ENCODE data around the gene LMOD2. TPM values are rescaled to one million over a fixed set of nuclear protein-coding genes. Genes with fewer than 3 reads are reported as not detected.

LMOD2 gene
- total RNA-seq, 4 donors from 2014 or later, result not detected

GRCh38 chr7:123687727-123688126, 32.1 kb downstream of the LMOD2 start:
- Histone ChIP-seq H3K27ac (no peak overlapping the region), H3K9me3 (no peaks in the 10 kb centered on the region), H3K4me3 (no peak overlapping the region), H3K4me1 (peaks cover 0 to 10% (median 0%) of the 10 kb centered on the region in 3 donors), H3K27me3 (no peaks in the 10 kb centered on the region), H3K36me3 (peaks cover 0 to 71% of the 10 kb centered on the region in 2 donors)
- 83 to 100% methylated on average over 1 of the region's 1 CpG for WGBS, 2 donors (ENCODE audit: low coverage in 1 of 2)
- TF ChIP-seq POLR2A (IDR thresholded peaks at IDR 0.05) (no peak), CTCF (IDR thresholded peaks at IDR 0.05) (no peak), POLR2AphosphoS5 (IDR thresholded peaks at IDR 0.05) (no peak), EP300 (IDR thresholded peaks at IDR 0.05) (no peak)
- no peak for ATAC-seq

GRCh38 chr7:123689250-123689649, 33.6 kb downstream of the LMOD2 start:
- no peak overlapping the region for H3K27ac ChIP-seq
- no peak for ATAC-seq
- no peaks in the 10 kb centered on the region for H3K9me3 ChIP-seq
- no peaks in the 10 kb centered on the region for H3K27me3 ChIP-seq
- peaks cover 0 to 69% of the 10 kb centered on the region in 2 donors for H3K36me3 ChIP-seq
- H3K4me1 ChIP-seq, result peaks cover 0 to 10% (median 0%) of the 10 kb centered on the region in 3 donors
- TF ChIP-seq CTCF (IDR thresholded peaks at IDR 0.05), result no peak
- no peak for TF ChIP-seq EP300 (IDR thresholded peaks at IDR 0.05)
- TF ChIP-seq POLR2AphosphoS5 (IDR thresholded peaks at IDR 0.05), result no peak
- no peak for TF ChIP-seq POLR2A (IDR thresholded peaks at IDR 0.05)
- 48 to 61% methylated on average over 3 of the region's 3 CpGs for WGBS, 2 donors (ENCODE audit: low coverage in 1 of 2)
- H3K4me3 ChIP-seq, result no peak overlapping the region

DNA sequence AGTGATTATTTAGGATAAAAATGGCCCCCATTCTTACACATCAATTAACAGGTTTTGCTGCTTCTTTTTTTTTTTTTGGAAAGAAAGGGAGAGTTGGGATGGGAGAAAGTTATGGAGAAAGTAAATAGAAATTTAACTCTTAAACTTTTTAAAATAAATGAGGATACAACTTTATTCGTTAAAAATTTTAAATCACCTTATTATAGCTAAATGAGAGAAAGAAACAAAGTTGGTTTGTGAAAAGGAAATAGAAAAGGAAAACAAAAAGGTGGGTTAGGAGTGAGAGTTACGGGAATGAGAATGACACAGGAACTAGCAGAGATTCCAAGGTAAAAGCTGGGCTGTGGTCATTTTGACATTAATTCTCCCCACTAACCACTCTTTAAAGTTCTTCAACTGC, 34.9 kb downstream of the LMOD2 start:
- no peak for ATAC-seq
- H3K36me3 ChIP-seq, result peaks cover 0 to 73% of the 10 kb centered on the region in 2 donors

GRCh38 chr7:123692471-123692877, 36.8 kb downstream of the LMOD2 start:
- H3K4me3 ChIP-seq, result no peak overlapping the region
- WGBS, 2 donors (ENCODE audit: low coverage in 1 of 2), result 83 to 100% methylated on average over 1 to 2 of the region's 6 CpGs
- TF ChIP-seq EP300 (IDR thresholded peaks at IDR 0.05) (no peak), CTCF (IDR thresholded peaks at IDR 0.05) (no peak), POLR2A (IDR thresholded peaks at IDR 0.05) (no peak), POLR2AphosphoS5 (IDR thresholded peaks at IDR 0.05) (no peak)
- peaks cover 0 to 10% (median 0%) of the 10 kb centered on the region in 3 donors for H3K4me1 ChIP-seq
- no peak overlapping the region for H3K27ac ChIP-seq
- H3K9me3 ChIP-seq, result no peaks in the 10 kb centered on the region
- H3K36me3 ChIP-seq, result peaks cover 0 to 75% of the 10 kb centered on the region in 2 donors
- no peaks in the 10 kb centered on the region for H3K27me3 ChIP-seq
- ATAC-seq, result no peak

More for the DNA sequence above, 34.9 kb downstream of the LMOD2 start:
- H3K4me1 ChIP-seq, result peaks cover 0 to 10% (median 0%) of the 10 kb centered on the region in 3 donors
- 95 to 100% methylated on average over 2 of the region's 2 CpGs for WGBS, 2 donors (ENCODE audit: low coverage in 1 of 2)
- no peak for TF ChIP-seq POLR2A (IDR thresholded peaks at IDR 0.05)
- TF ChIP-seq POLR2AphosphoS5 (IDR thresholded peaks at IDR 0.05), result no peak
- TF ChIP-seq CTCF (IDR thresholded peaks at IDR 0.05), result no peak
- no peak for TF ChIP-seq EP300 (IDR thresholded peaks at IDR 0.05)
- H3K27ac ChIP-seq, result no peak overlapping the region
- H3K4me3 ChIP-seq, result no peak overlapping the region
- no peaks in the 10 kb centered on the region for H3K9me3 ChIP-seq
- H3K27me3 ChIP-seq, result no peaks in the 10 kb centered on the region

- TF ChIP-seq POLR2AphosphoS5 (IDR thresholded peaks at IDR 0.05) (no peak), EP300 (IDR thresholded peaks at IDR 0.05) (no peak), POLR2A (IDR thresholded peaks at IDR 0.05) (no peak)
- 70 to 87% methylated on average over 3 of the region's 3 CpGs for WGBS, 2 donors (ENCODE audit: low coverage in 1 of 2)
Measured at GRCh38 chr7:123695944-123696677, 40.4 kb downstream of the LMOD2 start.

More at GRCh38 chr7:123695944-123696677, 40.4 kb downstream of the LMOD2 start:
- Histone ChIP-seq H3K9me3 (no peaks in the 10 kb centered on the region), H3K27ac (no peak overlapping the region), H3K4me3 (no peak overlapping the region), H3K36me3 (peaks cover 4 to 77% of the 10 kb centered on the region in 2 donors), H3K4me1 (no peaks in the 10 kb centered on the region), H3K27me3 (no peaks in the 10 kb centered on the region)
- no peak for ATAC-seq
